ENCODE data around the gene TOR4A. TPM values are rescaled to one million over a fixed set of nuclear protein-coding genes. Genes with fewer than 3 reads are reported as not detected.

Gene TOR4A
- polyA plus RNA-seq, result not detected in 2 replicates

GRCh38 chr9:137277329-137278041, at the start of gene TOR4A:
Gene TOR4A (plus strand): TSS chr9:137277726. CDS start chr9:137278690, 964 bp downstream.

GRCh38 chr9:137230705-137231371, 46.7 kb upstream of the TOR4A start, which contains the start of gene SLC34A3:
Gene SLC34A3 (plus strand): TSS chr9:137230901. CDS start chr9:137231703, 802 bp downstream.

GRCh38 chr9:137240841-137241489, 36.6 kb upstream of the TOR4A start, which contains the start of gene TUBB4B:
Gene TUBB4B (plus strand): TSS chr9:137241287. CDS start chr9:137241361, 74 bp downstream.

GRCh38 chr9:137251194-137251461, 26.4 kb upstream of the TOR4A start, which contains the start of gene STPG3:
Gene STPG3 (plus strand): TSS chr9:137251286. CDS start chr9:137251287, 1 bp downstream.

GRCh38 chr9:137254624-137255447, 22.7 kb upstream of the TOR4A start, which contains the start of gene NELFB:
Gene NELFB (plus strand): TSS chr9:137255327.

GRCh38 chr9:137302118-137302448, 24.6 kb downstream of the TOR4A start, which contains the start of gene NRARP:
Gene NRARP (minus strand): TSS chr9:137302271. CDS start chr9:137301928, 343 bp downstream.

Other genes with a start within 250 kb of the TOR4A start
- 0.60 and 0.74 TPM in 2 replicates for gene ABCA2, start 249.5 kb upstream of the TOR4A start, polyA plus RNA-seq
- gene FUT7, start 245.6 kb upstream of the TOR4A start, polyA plus RNA-seq, result not detected in 2 replicates
- 10.3 and 19.0 TPM in 2 replicates for gene NPDC1, start 231.5 kb upstream of the TOR4A start, polyA plus RNA-seq
- not detected in 2 replicates for gene ENTPD2, start 223.7 kb upstream of the TOR4A start, polyA plus RNA-seq
- 0.24 TPM in 1 of 2 replicates, not detected in the other for gene SAPCD2, start 207.2 kb upstream of the TOR4A start, polyA plus RNA-seq
- gene UAP1L1, start 200.2 kb upstream of the TOR4A start, polyA plus RNA-seq, result not detected in 2 replicates
- 5.7 and 15.4 TPM in 2 replicates for gene MAN1B1, start 190.7 kb upstream of the TOR4A start, polyA plus RNA-seq
- gene DPP7, start 163.0 kb upstream of the TOR4A start, polyA plus RNA-seq, result 9.9 and 22.2 TPM in 2 replicates
- 21.4 and 26.3 TPM in 2 replicates for gene GRIN1, start 138.6 kb upstream of the TOR4A start, polyA plus RNA-seq
- not detected in 2 replicates for gene LRRC26, start 107.7 kb upstream of the TOR4A start, polyA plus RNA-seq
- not detected in 2 replicates for gene TMEM210, start 105.7 kb upstream of the TOR4A start, polyA plus RNA-seq
- 0.71 TPM in 1 of 2 replicates, not detected in the other for gene ANAPC2, start 89.2 kb upstream of the TOR4A start, polyA plus RNA-seq
- gene SSNA1, start 89.0 kb upstream of the TOR4A start, polyA plus RNA-seq, result 7.4 and 25.2 TPM in 2 replicates
- gene TPRN, start 77.0 kb upstream of the TOR4A start, polyA plus RNA-seq, result 0.44 and 0.99 TPM in 2 replicates
- 21.0 and 30.3 TPM in 2 replicates for gene TMEM203, start 72.1 kb upstream of the TOR4A start, polyA plus RNA-seq
- 0.10 and 0.11 TPM in 2 replicates for gene NDOR1, start 72.0 kb upstream of the TOR4A start, polyA plus RNA-seq
- 2.6 and 5.0 TPM in 2 replicates for gene RNF208, start 55.5 kb upstream of the TOR4A start, polyA plus RNA-seq
- gene CYSRT1, start 52.6 kb upstream of the TOR4A start, polyA plus RNA-seq, result 0.26 TPM in 1 of 2 replicates, not detected in the other
- not detected in 2 replicates for gene RNF224, start 50.2 kb upstream of the TOR4A start, polyA plus RNA-seq
- not detected in 2 replicates for gene SLC34A3, start 46.8 kb upstream of the TOR4A start, polyA plus RNA-seq
- 94.6 and 103 TPM in 2 replicates for gene TUBB4B, start 36.4 kb upstream of the TOR4A start, polyA plus RNA-seq
- not detected in 2 replicates for gene STPG3, start 26.4 kb upstream of the TOR4A start, polyA plus RNA-seq
- 0.38 and 1.0 TPM in 2 replicates for gene NELFB, start 22.4 kb upstream of the TOR4A start, polyA plus RNA-seq
- gene NRARP, start 24.5 kb downstream of the TOR4A start, polyA plus RNA-seq, result not detected in 2 replicates
- 1.2 TPM in 1 of 2 replicates, not detected in the other for gene EXD3, start 145.4 kb downstream of the TOR4A start, polyA plus RNA-seq
- not detected in 2 replicates for gene NOXA1, start 145.7 kb downstream of the TOR4A start, polyA plus RNA-seq
- gene ENTPD8, start 163.6 kb downstream of the TOR4A start, polyA plus RNA-seq, result not detected in 2 replicates
- gene NSMF, start 181.6 kb downstream of the TOR4A start, polyA plus RNA-seq, result 0.07 and 0.43 TPM in 2 replicates

Measured in Purkinje cell (primary cell).